HG02885 (cell line): Measurements from ENCODE around the gene SRPK1.

ENCODE experiments used
- ATAC-seq: cut with Tn5 transposase; IDR thresholded peaks from one replicate; pipeline ENCODE4 v1.9.1; 2021; ENCODE audit warnings: mild to moderate bottlenecking; ENCODE audit not compliant: unreplicated experiment, poor library complexity

Gene SRPK1

GRCh38 chr6:35905141-35905785, 15.6 kb downstream of the SRPK1 start:
- ATAC-seq = no peak

DNA sequence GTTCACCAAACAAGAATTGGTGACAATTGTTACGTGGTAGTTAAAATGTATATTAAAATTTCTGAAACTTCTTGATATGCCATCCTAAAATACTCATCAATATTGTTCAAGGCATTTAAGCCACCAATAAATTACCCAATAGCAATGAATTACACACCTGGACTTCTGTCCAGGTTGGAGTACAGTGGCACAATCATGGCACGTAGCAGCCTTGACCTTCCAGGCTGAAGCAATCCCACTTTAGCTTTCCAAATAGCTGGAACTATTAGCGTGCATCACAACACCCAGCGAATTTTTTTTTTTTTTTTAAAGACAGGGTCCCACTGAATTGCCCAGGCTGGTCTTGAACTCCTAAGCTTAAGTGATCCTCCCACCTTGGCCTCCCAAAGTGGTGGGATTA, 17.2 kb downstream of the SRPK1 start:
- ATAC-seq = no peak

GRCh38 chr6:35900448-35900847, 20.4 kb downstream of the SRPK1 start:
- no peak for ATAC-seq

DNA sequence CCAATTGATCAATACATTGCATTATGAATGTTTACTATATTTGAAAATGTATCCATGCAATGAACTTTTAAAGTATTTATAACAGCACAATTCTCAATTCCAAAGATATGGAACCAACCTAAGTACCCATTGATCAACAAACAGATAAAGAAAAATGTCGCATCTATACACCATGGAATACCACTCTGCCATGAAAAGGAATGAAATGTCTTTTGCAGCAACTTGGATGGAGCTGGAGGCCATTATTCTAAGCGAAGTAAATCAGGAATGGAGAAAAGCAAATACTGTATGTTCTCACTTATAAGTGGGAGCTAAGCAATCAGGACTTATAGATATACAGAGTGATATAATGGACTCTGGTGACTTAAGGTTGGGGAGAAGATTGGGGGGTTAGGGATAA, 22.9 kb downstream of the SRPK1 start:
- no peak for ATAC-seq

DNA sequence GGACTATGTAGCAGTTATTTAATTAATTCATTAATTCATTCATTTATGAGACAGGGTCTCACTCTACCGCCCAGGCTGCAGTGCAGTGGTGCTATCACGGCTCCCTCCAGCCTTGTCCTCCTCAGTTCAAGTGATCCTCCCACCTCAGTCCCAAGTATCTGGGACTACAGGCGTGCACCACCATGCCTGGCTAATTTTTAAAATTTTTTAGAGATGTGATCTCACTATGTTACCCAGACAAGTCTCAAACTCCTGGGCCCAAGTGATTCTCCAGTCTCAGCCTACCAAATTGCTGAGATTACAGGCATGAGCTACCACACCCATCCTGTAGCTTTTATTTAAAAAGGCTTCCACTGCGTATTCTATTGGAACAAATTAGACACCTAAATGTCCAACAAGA, 23.4 kb downstream of the SRPK1 start:
- no peak for ATAC-seq

DNA sequence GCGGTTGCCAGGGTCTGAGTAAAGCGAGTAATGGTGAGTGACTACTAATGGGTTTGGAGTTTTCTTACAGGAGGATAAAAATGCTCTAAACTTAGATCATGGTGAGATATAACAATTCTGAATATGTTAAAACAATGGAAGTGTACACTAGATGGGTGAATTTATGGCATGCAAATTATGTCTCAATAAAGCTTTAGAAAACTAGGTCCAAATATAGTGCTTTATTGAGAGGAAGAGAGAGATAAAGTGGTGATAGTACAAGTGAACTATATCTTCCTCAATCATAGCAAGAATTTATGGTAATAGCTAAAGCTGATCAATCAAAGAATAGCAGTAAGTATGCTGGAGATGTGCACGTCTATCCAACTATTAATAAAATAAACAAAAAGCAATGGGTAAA, 23.9 kb downstream of the SRPK1 start:
- ATAC-seq = no peak

DNA sequence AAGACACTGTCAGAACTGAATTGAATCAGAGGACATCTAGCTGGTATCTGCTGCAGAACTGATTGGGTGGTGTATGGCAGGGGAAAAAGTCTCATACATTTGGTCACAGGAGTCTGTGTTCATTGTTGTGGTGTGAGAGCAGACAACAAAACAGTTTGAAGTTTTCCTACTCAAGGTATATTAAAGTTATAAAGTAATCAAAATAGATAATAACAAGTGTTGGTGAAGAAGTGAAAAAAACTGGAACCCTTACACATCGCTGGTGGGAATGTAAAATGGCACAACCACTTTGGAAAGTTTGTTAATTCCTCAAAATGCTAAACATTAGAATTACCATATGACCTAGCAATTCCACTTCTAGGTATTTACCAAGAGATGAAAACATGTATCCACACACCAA, 24.7 kb downstream of the SRPK1 start:
- ATAC-seq = no peak

GRCh38 chr6:35895560-35895959, 25.3 kb downstream of the SRPK1 start:
- no peak for ATAC-seq

- ATAC-seq = no peak
Measured at GRCh38 chr6:35894776-35895175, 26.1 kb downstream of the SRPK1 start.

DNA sequence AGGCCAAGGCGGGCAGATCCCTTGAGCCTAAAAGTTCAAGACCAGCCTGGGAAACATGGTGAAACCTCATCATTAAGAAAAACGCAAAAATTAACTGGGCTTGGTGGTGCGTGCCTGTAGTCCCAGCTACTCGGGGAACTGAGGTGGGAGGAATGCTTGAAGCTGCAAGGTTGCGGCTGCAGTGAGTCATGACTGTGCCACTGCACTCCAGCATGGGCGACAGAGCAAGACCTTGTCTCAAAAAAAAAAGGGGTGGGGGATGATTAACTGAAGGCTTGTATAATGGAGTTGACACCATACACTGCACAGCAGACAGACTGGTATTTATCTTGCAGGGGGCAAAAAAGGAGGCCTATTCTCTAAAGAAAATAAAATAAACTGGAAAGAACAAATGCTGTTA, 27.7 kb downstream of the SRPK1 start:
- no peak for ATAC-seq

- no peak for ATAC-seq
Measured at GRCh38 chr6:35892482-35892881, 28.4 kb downstream of the SRPK1 start.

- no peak for ATAC-seq
Measured at GRCh38 chr6:35879151-35879550, 41.7 kb downstream of the SRPK1 start.

GRCh38 chr6:35876902-35877301, 44.0 kb downstream of the SRPK1 start:
- no peak for ATAC-seq

DNA sequence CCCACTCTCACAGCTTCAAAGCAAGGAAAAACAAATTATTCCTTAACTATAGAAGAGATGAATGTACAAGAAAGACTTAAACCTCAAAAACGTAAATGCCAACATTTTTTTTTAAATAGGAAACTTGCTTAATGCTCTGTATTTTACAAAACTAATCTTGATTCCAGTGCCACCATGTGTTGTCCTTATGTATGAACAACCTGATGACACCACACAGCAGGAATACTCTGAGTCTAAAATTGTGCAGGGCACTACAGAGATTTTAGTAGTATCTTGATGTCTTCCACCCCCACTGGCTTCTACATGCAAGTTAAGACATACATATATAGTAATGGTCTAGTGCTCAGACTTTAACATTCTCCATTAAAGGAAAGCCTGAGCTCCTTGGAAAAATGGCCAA, 46.2 kb downstream of the SRPK1 start:
- no peak for ATAC-seq

GRCh38 chr6:35859367-35859766, 61.5 kb downstream of the SRPK1 start:
- no peak for ATAC-seq

DNA sequence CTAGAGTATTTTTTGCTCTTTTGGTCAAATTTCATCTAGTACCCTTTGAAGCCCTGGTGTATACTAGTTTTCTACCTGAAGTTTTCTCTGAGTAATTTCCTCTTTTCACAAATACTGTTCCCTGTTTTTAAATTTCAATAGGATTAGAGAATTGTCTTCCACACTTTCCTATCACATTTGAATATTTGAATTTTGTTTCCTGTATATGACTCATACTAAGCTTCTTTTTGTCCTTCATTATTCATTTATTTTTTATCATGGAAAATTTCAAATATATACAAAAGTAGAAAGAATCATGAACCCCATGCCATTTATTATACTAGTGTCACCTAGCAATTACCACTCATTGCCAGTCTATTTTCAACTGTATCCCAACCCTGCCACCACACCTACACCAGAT, 63.0 kb downstream of the SRPK1 start:
- ATAC-seq = no peak

DNA sequence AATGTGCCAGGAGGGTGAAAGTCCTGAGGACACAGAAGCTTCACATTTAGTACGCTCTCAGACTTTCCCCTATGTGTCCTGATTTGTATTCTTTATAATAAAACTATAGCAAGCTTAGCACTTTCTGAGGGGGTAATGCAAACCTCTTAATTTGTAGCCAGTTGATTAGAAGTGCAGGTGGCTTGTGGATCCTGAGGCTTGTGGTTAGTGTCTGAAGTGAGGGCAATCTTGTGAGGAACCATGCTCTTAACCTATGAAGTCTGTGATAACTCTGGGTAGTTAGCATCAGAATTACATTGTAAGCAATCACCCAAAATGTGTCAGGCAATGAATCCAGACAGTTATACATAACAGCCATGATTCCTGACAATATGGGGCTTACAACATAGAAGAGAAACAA, 64.6 kb downstream of the SRPK1 start:
- ATAC-seq = no peak

- no peak for ATAC-seq
Measured at GRCh38 chr6:35852994-35853393, 67.9 kb downstream of the SRPK1 start.

GRCh38 chr6:35850208-35850607, 70.7 kb downstream of the SRPK1 start:
- no peak for ATAC-seq

DNA sequence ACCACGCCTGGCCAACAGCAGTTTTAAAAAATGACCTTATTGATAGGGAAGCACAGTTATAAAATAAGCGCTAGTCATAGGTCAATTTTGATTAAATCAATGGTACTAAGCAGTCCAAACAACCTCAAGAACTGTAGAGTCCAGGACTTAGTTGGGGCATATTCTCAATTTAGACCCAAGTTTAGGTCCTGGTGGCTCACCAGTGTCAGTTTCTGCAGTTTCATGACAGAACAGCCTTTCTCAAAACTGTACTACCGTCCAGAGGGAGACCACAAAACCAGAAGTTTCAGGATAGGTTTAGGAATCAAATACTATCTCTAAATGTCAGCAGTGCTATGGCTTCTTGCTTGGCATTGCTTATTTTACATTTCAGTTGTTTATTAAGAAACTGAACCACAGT, 76.6 kb downstream of the SRPK1 start:
- no peak for ATAC-seq

GRCh38 chr6:35842381-35842780, 78.5 kb downstream of the SRPK1 start:
- ATAC-seq = no peak

DNA sequence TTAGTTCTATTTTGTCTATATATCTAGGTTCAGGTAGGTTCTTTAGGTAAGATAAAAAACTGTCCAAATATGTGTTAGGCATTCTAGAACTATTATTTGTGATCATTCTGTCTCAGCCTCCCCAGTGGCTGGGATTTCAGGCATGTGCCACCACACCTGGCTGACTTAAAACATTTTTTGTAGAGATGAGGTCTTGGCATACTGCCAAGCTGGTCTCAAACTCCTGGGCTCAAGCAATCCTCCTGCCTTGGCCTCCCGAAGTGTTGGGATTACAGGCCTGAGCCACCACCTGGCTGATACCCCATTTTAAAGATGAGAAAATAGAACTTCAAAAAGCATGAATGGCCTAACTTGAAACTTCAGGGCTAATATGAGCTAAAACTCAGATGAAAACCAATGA, 81.9 kb downstream of the SRPK1 start:
- no peak for ATAC-seq

- ATAC-seq = no peak
Measured at GRCh38 chr6:35833536-35833935, 87.4 kb downstream of the SRPK1 start.
